Upper lobe of right lung (tissue), 1 donor: ENCODE data around the gene MERTK. TPM values are rescaled to one million over a fixed set of nuclear protein-coding genes. Genes with fewer than 3 reads are reported as not detected.
A peak's percentile ranks its signal among the peaks of the same experiment; 100 is the strongest.

Experiments used
- ATAC-seq: fragments of 200-7000 bp; cut with Tn5 transposase; one replicate; pipeline ENCODE4 v1.9.1; 2020; ENCODE audit warnings: mild to moderate bottlenecking, moderate library complexity
- DNase-seq: peaks from one replicate; pipeline ENCODE4 v3.0.0-alpha.2; 2020
- H3K27ac ChIP-seq: fragments of 200-600 bp; one replicate; pipeline ENCODE4 v1.8.0; 2022
- H3K27me3 ChIP-seq: fragments of 200-600 bp; one replicate; pipeline ENCODE4 v1.8.0; 2022; ENCODE audit warnings: mild to moderate bottlenecking
- H3K36me3 ChIP-seq: fragments of 200-600 bp; one replicate; pipeline ENCODE4 v1.8.0; 2022
- H3K4me1 ChIP-seq: fragments of 200-600 bp; one replicate; pipeline ENCODE4 v1.8.0; 2022
- H3K4me3 ChIP-seq: fragments of 200-600 bp; one replicate; pipeline ENCODE4 v1.8.0; 2022; ENCODE audit warnings: mild to moderate bottlenecking
- H3K9me3 ChIP-seq: fragments of 200-600 bp; one replicate; pipeline ENCODE4 v1.8.0; 2022
- intact Hi-C: fragments of 100-400 bp; cut with DNase I; formaldehyde crosslinking; loops from one replicate; pipeline ENCODE4 v1.11.0; 2022
- total RNA-seq: library from RNA; stranded (reverse); fragmentation: NEBNext Ultra II Directional; extraction: Animal tissue kit (Norgen Biotek cat#: 25700); gene quantifications from one replicate; pipeline ENCODE4 v1.2.1, GENCODE V29; 2021
- TF ChIP-seq, protein P1 (sequence below): fragments of 200-600 bp; IDR thresholded peaks from one replicate; pipeline ENCODE4 v1.8.0; 2022; ENCODE audit warnings: antibody characterized with exemption
- donor health status: DM: no; HTN: yes; CAD: no; lungs with severe emphysema.

The MERTK gene
- total RNA-seq, 1 donor from 2014 or later = 17.3 TPM

- H3K36me3 ChIP-seq = peaks cover 10% of the 10 kb centered on the region
- intact Hi-C loops = no loop called here
- H3K9me3 ChIP-seq = no peaks in the 10 kb centered on the region
- H3K4me3 ChIP-seq = peak overlapping the region; percentile 100
- no peaks in the 10 kb centered on the region for H3K27me3 ChIP-seq
- H3K27ac ChIP-seq = peak overlapping the region; percentile 92
- TF ChIP-seq, protein P1, sequence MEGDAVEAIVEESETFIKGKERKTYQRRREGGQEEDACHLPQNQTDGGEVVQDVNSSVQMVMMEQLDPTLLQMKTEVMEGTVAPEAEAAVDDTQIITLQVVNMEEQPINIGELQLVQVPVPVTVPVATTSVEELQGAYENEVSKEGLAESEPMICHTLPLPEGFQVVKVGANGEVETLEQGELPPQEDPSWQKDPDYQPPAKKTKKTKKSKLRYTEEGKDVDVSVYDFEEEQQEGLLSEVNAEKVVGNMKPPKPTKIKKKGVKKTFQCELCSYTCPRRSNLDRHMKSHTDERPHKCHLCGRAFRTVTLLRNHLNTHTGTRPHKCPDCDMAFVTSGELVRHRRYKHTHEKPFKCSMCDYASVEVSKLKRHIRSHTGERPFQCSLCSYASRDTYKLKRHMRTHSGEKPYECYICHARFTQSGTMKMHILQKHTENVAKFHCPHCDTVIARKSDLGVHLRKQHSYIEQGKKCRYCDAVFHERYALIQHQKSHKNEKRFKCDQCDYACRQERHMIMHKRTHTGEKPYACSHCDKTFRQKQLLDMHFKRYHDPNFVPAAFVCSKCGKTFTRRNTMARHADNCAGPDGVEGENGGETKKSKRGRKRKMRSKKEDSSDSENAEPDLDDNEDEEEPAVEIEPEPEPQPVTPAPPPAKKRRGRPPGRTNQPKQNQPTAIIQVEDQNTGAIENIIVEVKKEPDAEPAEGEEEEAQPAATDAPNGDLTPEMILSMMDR = no peak
- peaks cover 14% of the 10 kb centered on the region for H3K4me1 ChIP-seq
- DNase-seq = no peak
- peak; percentile 19 for ATAC-seq
Observed at GRCh38 chr2:111884592-111884964, 13.8 kb upstream of the MERTK start.

DNA sequence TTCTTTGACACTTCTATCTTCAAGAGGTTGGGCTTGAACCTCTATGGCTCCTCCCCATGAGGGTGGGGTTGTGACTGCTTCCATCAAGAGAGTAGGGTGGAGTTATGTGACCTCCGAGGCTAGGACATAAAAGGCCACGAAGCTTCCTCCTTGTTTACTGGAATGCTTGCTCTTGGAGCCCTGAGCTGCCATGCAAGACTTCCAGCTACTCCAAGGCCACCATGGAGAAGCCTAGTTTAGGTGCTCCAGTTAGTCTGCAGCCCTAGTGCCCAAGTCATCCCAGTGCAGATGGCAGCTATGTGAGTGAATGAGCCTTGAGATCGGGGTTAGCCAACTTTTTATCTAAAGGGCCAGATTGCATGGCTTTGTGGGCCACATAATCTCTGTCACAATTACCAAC lies 2.4 kb upstream of the MERTK start:
- no peak overlapping the region for H3K27ac ChIP-seq
- TF ChIP-seq, protein P1 = no peak
- no peaks in the 10 kb centered on the region for H3K36me3 ChIP-seq
- no peaks in the 10 kb centered on the region for H3K9me3 ChIP-seq
- no peak overlapping the region for H3K4me3 ChIP-seq
- peaks cover 25% of the 10 kb centered on the region for H3K4me1 ChIP-seq
- intact Hi-C loops = loop anchor here (5.0 kb wide), 1 partner anchor 151 kb away; no protein-coding TSS in a partner anchor
- H3K27me3 ChIP-seq = no peaks in the 10 kb centered on the region
- DNase-seq = no peak
- no peak for ATAC-seq

- H3K4me1 ChIP-seq = peaks cover 27% of the 10 kb centered on the region
- intact Hi-C loops = loop anchor here (5.0 kb wide), 1 partner anchor 151 kb away; no protein-coding TSS in a partner anchor
- no peaks in the 10 kb centered on the region for H3K27me3 ChIP-seq
- TF ChIP-seq, protein P1 = no peak
- DNase-seq (no peak), ATAC-seq (no peak)
- no peak overlapping the region for H3K27ac ChIP-seq
- H3K36me3 ChIP-seq = no peaks in the 10 kb centered on the region
- H3K4me3 ChIP-seq = no peak overlapping the region
- no peaks in the 10 kb centered on the region for H3K9me3 ChIP-seq
Observed at GRCh38 chr2:111896576-111896975, 1.8 kb upstream of the MERTK start.

GRCh38 chr2:111897630-111897923 lies 830 bp upstream of the MERTK start:
- Histone ChIP-seq H3K27me3 (no peaks in the 10 kb centered on the region), H3K9me3 (no peaks in the 10 kb centered on the region), H3K4me3 (peak overlapping the region; percentile 94), H3K4me1 (peaks cover 27% of the 10 kb centered on the region), H3K27ac (peak overlapping the region; percentile 89), H3K36me3 (no peaks in the 10 kb centered on the region)
- no peak for ATAC-seq
- intact Hi-C loops = loop anchor here (5.0 kb wide), 1 partner anchor 150 kb away; no protein-coding TSS in a partner anchor
- TF ChIP-seq, protein P1 = no peak
- no peak for DNase-seq

DNA sequence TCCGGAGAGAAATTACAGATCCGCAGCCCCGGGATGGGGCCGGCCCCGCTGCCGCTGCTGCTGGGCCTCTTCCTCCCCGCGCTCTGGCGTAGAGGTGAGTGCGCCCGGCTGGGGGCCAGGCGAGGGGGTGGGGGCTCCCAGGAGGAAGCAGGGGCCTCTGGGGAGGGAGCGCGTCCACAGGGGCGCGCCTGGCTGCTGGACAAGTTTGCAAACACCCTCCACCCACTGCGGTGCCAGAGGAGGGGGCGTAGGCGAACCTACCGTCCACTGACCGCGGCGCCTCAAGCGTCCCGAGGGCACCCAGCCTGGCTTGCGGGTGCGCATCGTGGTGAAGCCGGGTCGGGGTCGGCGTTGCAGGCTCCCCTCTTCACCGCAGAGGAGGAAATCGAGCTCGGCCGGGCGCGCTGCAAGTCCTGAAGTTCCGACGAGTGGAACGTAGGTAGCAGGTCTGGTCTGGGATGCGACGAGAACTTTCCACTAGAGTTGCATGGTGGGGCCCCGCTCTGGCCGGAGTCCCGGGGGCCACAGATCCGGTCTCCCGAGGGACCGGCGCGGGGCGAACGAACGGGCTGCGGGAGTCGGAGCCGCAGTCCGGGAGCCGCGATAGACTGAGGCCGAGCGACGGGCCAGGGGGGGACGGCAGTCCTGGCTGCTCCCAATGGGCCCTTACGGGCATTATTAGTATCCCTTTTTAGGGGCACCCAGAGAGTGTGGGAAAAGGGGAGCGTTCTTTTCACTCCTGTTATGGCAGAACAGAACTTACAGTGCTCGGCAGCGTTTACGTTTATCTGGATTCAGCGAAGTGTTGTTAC lies 502 bp downstream of the MERTK start:
- H3K4me1 ChIP-seq = peaks cover 27% of the 10 kb centered on the region
- H3K9me3 ChIP-seq = no peaks in the 10 kb centered on the region
- H3K27ac ChIP-seq = peak overlapping the region; percentile 86
- H3K36me3 ChIP-seq = no peaks in the 10 kb centered on the region
- TF ChIP-seq, protein P1 = no peak
- peak overlapping the region; percentile 94 for H3K4me3 ChIP-seq
- intact Hi-C loops = loop anchor here (5.0 kb wide), 1 partner anchor 148 kb away; no protein-coding TSS in a partner anchor
- H3K27me3 ChIP-seq = no peaks in the 10 kb centered on the region
- peak; percentile 5 for ATAC-seq
- no peak for DNase-seq
